Vagina (tissue), 2 donors: ENCODE data around the gene MYNN. TPM values are rescaled to one million over a fixed set of nuclear protein-coding genes. Genes with fewer than 3 reads are reported as not detected.

Experiments
- DNase-seq, 2 donors: peaks; one replicate each; pipeline ENCODE4 v3.0.0-alpha.2; 2017; ENCODE audit errors: extremely low spot score in 2 of 2
- H3K27ac ChIP-seq: fragments of 200-600 bp; sonication (generic); one replicate; pipeline ENCODE4 v1.5.1; 2019
- H3K27me3 ChIP-seq: fragments of 200-600 bp; sonication (generic); one replicate; pipeline ENCODE4 v1.5.1; 2019
- H3K36me3 ChIP-seq, 2 donors: fragments of 200-600 bp; sonication (generic); one replicate each; pipeline ENCODE4 v1.5.1; 2017 to 2019
- H3K4me1 ChIP-seq: fragments of 200-600 bp; sonication (generic); one replicate; pipeline ENCODE4 v1.5.1; 2019
- H3K4me3 ChIP-seq, 2 donors: fragments of 200-600 bp; sonication (generic); 1 replicate in 1 of 2; 2 replicates in 1 of 2; pipeline ENCODE4 v1.5.1; 2016 to 2019
- H3K9me3 ChIP-seq: fragments of 200-600 bp; sonication (generic); one replicate; pipeline ENCODE4 v1.5.1; 2019
- CTCF ChIP-seq, 3 experiments: fragments of 450-650 bp in 2 of 3; fragments of 200-600 bp in 1 of 3; sonication (generic) in 1 of 3; IDR thresholded peaks; one replicate each; pipeline ENCODE4 v1.5.1; 2017 to 2019; ENCODE audit warnings: antibody characterized with exemption in 3 of 3, mild to moderate bottlenecking in 2 of 3, moderate library complexity in 2 of 3
- POLR2A ChIP-seq, 2 donors: fragments of 450-650 bp; IDR thresholded peaks; one replicate each; pipeline ENCODE4 v1.6.1; 2017; ENCODE audit warnings: antibody characterized with exemption in 2 of 2, mild to moderate bottlenecking in 2 of 2, moderate library complexity in 2 of 2
- POLR2AphosphoS5 ChIP-seq, 2 donors: sonication (generic); formaldehyde crosslinking; IDR thresholded peaks; one replicate each; pipeline ENCODE4 v1.9.0; 2017; ENCODE audit warnings: antibody characterized with exemption in 2 of 2, mild to moderate bottlenecking in 2 of 2, low read depth in 1 of 2; ENCODE audit not compliant: insufficient read depth in 1 of 2
- intact Hi-C: fragments of 100-400 bp; cut with DNase I; formaldehyde crosslinking; loops from one replicate; pipeline ENCODE4 v1.15.1; 2023
- total RNA-seq: library from RNA; depleted of rRNA; stranded (reverse); fragments of >200 nt; gene quantifications from one replicate; pipeline ENCODE4 v1.2.3, GENCODE V29; 2016

Gene MYNN
- total RNA-seq, 1 donor from 2014 or later = 16.7 TPM

- H3K4me3 ChIP-seq = no peak overlapping the region
- no peak for TF ChIP-seq POLR2AphosphoS5 (IDR thresholded peaks at IDR 0.05; ENCODE audit: insufficient read depth in 1 of 2, low read depth in 1 of 2)
- no peak for TF ChIP-seq POLR2A (IDR thresholded peaks at IDR 0.05)
- TF ChIP-seq CTCF (IDR thresholded peaks at IDR 0.05) = no peak
- no peak for DNase-seq
- intact Hi-C loops = no loop called here
- peaks cover 7% of the 10 kb centered on the region for H3K4me1 ChIP-seq
- H3K27me3 ChIP-seq = no peaks in the 10 kb centered on the region
- no peaks in the 10 kb centered on the region for H3K9me3 ChIP-seq
- H3K27ac ChIP-seq = no peak overlapping the region
- H3K36me3 ChIP-seq = no peaks in the 10 kb centered on the region
These were observed 14.7 kb upstream of the MYNN start for GRCh38 chr3:169758359-169758994.

- Histone ChIP-seq H3K36me3 (no peaks in the 10 kb centered on the region), H3K9me3 (no peaks in the 10 kb centered on the region), H3K4me3 (no peak overlapping the region), H3K4me1 (peaks cover 13% of the 10 kb centered on the region), H3K27ac (no peak overlapping the region), H3K27me3 (no peaks in the 10 kb centered on the region)
- intact Hi-C loops = no loop called here
- no peak for DNase-seq
- TF ChIP-seq POLR2AphosphoS5 (IDR thresholded peaks at IDR 0.05; ENCODE audit: insufficient read depth in 1 of 2, low read depth in 1 of 2) = no peak
- TF ChIP-seq CTCF (IDR thresholded peaks at IDR 0.05) = no peak
- no peak for TF ChIP-seq POLR2A (IDR thresholded peaks at IDR 0.05)
These were observed 13.9 kb upstream of the MYNN start for GRCh38 chr3:169759256-169759655.

GRCh38 chr3:169760479-169760878 is 12.7 kb upstream of the MYNN start:
- no peak for DNase-seq
- H3K9me3 ChIP-seq = no peaks in the 10 kb centered on the region
- peaks cover 15% of the 10 kb centered on the region for H3K4me1 ChIP-seq
- no peaks in the 10 kb centered on the region for H3K36me3 ChIP-seq
- no peaks in the 10 kb centered on the region for H3K27me3 ChIP-seq
- TF ChIP-seq CTCF (IDR thresholded peaks at IDR 0.05) (no peak), POLR2AphosphoS5 (IDR thresholded peaks at IDR 0.05; ENCODE audit: insufficient read depth in 1 of 2, low read depth in 1 of 2) (no peak), POLR2A (IDR thresholded peaks at IDR 0.05) (no peak)
- no peak overlapping the region for H3K4me3 ChIP-seq
- intact Hi-C loops = loop anchor here (5.0 to 10.0 kb wide), 2 partner anchors 96 to 662 kb away; partner anchors contain the start of gene MECOM
- no peak overlapping the region for H3K27ac ChIP-seq

- Histone ChIP-seq H3K27ac (peak overlapping the region; percentile 92), H3K4me1 (peaks cover 15% of the 10 kb centered on the region), H3K27me3 (no peaks in the 10 kb centered on the region), H3K36me3 (no peaks in the 10 kb centered on the region), H3K4me3 (peak overlapping the region; percentile 77 to 79), H3K9me3 (no peaks in the 10 kb centered on the region)
- intact Hi-C loops = loop anchor here (5.0 to 10.0 kb wide), 2 partner anchors 100 to 658 kb away; partner anchors contain the start of gene MECOM
- TF ChIP-seq POLR2AphosphoS5 (IDR thresholded peaks at IDR 0.05; ENCODE audit: insufficient read depth in 1 of 2, low read depth in 1 of 2) = no peak
- TF ChIP-seq CTCF (IDR thresholded peaks at IDR 0.05) = no peak
- no peak for TF ChIP-seq POLR2A (IDR thresholded peaks at IDR 0.05)
- no peak for DNase-seq
These were observed 8.8 kb upstream of the MYNN start for GRCh38 chr3:169764312-169764881.
